ENCODE measurements around the gene SPTBN4.

DNA sequence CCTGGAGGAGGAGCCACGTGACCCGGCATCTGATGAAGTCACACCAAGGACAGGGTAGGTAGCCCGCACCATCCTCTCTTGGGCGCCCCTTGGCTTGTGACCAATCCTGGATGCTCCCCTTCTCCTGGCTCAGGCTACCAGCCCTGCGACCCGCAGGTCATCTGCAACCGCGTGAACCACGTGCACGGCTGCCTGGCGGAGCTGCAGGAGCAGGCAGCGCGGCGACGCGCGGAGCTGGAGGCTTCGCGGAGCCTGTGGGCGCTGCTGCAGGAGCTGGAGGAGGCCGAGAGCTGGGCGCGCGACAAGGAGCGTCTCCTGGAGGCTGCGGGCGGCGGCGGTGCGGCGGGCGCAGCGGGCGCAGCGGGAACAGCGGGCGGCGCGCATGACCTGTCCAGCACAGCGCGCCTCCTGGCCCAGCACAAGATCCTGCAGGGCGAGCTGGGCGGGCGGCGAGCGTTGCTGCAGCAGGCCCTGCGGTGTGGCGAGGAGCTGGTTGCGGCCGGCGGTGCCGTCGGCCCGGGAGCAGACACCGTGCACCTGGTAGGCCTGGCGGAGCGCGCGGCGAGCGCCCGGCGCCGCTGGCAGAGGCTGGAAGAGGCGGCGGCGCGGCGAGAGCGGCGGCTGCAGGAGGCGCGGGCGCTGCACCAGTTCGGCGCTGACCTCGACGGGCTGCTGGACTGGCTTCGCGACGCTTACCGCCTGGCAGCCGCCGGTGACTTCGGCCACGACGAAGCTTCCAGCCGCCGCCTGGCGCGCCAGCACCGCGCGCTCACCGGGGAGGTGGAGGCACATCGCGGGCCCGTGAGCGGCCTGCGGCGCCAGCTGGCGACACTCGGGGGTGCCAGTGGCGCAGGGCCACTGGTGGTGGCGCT is 45.9 kb downstream of the SPTBN4 start:
- TF ChIP-seq, protein P1, sequence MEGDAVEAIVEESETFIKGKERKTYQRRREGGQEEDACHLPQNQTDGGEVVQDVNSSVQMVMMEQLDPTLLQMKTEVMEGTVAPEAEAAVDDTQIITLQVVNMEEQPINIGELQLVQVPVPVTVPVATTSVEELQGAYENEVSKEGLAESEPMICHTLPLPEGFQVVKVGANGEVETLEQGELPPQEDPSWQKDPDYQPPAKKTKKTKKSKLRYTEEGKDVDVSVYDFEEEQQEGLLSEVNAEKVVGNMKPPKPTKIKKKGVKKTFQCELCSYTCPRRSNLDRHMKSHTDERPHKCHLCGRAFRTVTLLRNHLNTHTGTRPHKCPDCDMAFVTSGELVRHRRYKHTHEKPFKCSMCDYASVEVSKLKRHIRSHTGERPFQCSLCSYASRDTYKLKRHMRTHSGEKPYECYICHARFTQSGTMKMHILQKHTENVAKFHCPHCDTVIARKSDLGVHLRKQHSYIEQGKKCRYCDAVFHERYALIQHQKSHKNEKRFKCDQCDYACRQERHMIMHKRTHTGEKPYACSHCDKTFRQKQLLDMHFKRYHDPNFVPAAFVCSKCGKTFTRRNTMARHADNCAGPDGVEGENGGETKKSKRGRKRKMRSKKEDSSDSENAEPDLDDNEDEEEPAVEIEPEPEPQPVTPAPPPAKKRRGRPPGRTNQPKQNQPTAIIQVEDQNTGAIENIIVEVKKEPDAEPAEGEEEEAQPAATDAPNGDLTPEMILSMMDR (IDR thresholded peaks at IDR 0.05 in 2 of 3, conservative IDR thresholded peaks at IDR 0.05 in 1 of 3; ENCODE audit: control insufficient read depth in 2 of 3, extremely low read depth in 1 of 3, insufficient read depth in 1 of 3, low read depth in 3 of 3, low read length in 3 of 3), result no peak
- TF ChIP-seq, protein P2, sequence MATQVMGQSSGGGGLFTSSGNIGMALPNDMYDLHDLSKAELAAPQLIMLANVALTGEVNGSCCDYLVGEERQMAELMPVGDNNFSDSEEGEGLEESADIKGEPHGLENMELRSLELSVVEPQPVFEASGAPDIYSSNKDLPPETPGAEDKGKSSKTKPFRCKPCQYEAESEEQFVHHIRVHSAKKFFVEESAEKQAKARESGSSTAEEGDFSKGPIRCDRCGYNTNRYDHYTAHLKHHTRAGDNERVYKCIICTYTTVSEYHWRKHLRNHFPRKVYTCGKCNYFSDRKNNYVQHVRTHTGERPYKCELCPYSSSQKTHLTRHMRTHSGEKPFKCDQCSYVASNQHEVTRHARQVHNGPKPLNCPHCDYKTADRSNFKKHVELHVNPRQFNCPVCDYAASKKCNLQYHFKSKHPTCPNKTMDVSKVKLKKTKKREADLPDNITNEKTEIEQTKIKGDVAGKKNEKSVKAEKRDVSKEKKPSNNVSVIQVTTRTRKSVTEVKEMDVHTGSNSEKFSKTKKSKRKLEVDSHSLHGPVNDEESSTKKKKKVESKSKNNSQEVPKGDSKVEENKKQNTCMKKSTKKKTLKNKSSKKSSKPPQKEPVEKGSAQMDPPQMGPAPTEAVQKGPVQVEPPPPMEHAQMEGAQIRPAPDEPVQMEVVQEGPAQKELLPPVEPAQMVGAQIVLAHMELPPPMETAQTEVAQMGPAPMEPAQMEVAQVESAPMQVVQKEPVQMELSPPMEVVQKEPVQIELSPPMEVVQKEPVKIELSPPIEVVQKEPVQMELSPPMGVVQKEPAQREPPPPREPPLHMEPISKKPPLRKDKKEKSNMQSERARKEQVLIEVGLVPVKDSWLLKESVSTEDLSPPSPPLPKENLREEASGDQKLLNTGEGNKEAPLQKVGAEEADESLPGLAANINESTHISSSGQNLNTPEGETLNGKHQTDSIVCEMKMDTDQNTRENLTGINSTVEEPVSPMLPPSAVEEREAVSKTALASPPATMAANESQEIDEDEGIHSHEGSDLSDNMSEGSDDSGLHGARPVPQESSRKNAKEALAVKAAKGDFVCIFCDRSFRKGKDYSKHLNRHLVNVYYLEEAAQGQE (IDR thresholded peaks at IDR 0.05; ENCODE audit: low read depth, low read length), result no peak
- TF ChIP-seq, protein P3, sequence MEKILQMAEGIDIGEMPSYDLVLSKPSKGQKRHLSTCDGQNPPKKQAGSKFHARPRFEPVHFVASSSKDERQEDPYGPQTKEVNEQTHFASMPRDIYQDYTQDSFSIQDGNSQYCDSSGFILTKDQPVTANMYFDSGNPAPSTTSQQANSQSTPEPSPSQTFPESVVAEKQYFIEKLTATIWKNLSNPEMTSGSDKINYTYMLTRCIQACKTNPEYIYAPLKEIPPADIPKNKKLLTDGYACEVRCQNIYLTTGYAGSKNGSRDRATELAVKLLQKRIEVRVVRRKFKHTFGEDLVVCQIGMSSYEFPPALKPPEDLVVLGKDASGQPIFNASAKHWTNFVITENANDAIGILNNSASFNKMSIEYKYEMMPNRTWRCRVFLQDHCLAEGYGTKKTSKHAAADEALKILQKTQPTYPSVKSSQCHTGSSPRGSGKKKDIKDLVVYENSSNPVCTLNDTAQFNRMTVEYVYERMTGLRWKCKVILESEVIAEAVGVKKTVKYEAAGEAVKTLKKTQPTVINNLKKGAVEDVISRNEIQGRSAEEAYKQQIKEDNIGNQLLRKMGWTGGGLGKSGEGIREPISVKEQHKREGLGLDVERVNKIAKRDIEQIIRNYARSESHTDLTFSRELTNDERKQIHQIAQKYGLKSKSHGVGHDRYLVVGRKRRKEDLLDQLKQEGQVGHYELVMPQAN (conservative IDR thresholded peaks at IDR 0.05), result no peak
- TF ChIP-seq KDM1A (IDR thresholded peaks at IDR 0.05; ENCODE audit: borderline replicate concordance), result no peak
- TF ChIP-seq CEBPB (IDR thresholded peaks at IDR 0.05; ENCODE audit: borderline replicate concordance in 1 of 2, low read depth in 2 of 2, low read length in 2 of 2), result no peak
- no peak for TF ChIP-seq POLR2A (IDR thresholded peaks at IDR 0.05; ENCODE audit: low read depth, low read length)
- no peak for TF ChIP-seq POLR2AphosphoS5 (IDR thresholded peaks at IDR 0.05; ENCODE audit: low read length)
